Measurements from ENCODE around the gene SHANK3. TPM values are rescaled to one million over a fixed set of nuclear protein-coding genes. Genes with fewer than 3 reads are reported as not detected.

SHANK3 gene
- total and polyA plus RNA-seq, 2 experiments from 2014 or later = 0.52 to 4.9 TPM

DNA sequence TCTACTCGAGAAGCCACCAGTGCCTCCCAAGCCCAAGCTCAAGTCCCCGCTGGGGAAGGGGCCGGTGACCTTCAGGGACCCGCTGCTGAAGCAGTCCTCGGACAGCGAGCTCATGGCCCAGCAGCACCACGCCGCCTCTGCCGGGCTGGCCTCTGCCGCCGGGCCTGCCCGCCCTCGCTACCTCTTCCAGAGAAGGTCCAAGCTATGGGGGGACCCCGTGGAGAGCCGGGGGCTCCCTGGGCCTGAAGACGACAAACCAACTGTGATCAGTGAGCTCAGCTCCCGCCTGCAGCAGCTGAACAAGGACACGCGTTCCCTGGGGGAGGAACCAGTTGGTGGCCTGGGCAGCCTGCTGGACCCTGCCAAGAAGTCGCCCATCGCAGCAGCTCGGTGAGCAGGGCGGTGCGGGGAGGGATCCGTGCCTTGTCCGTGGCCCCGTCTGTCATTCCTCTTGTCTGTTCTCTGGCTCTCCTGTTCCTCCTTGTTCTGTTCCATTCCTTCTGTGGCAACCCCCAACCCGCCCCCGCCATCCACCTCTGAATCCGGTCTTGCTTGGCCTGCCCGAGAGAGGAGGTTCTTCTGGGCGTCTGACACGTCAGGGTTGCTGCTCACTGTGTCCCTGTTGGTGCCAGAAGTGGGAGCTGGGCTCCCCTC lies 49.6 kb downstream of the SHANK3 start:
- DNase-seq (ENCODE audit: low spot score) (no peak), ATAC-seq (no peak)
- TF ChIP-seq, protein P1, sequence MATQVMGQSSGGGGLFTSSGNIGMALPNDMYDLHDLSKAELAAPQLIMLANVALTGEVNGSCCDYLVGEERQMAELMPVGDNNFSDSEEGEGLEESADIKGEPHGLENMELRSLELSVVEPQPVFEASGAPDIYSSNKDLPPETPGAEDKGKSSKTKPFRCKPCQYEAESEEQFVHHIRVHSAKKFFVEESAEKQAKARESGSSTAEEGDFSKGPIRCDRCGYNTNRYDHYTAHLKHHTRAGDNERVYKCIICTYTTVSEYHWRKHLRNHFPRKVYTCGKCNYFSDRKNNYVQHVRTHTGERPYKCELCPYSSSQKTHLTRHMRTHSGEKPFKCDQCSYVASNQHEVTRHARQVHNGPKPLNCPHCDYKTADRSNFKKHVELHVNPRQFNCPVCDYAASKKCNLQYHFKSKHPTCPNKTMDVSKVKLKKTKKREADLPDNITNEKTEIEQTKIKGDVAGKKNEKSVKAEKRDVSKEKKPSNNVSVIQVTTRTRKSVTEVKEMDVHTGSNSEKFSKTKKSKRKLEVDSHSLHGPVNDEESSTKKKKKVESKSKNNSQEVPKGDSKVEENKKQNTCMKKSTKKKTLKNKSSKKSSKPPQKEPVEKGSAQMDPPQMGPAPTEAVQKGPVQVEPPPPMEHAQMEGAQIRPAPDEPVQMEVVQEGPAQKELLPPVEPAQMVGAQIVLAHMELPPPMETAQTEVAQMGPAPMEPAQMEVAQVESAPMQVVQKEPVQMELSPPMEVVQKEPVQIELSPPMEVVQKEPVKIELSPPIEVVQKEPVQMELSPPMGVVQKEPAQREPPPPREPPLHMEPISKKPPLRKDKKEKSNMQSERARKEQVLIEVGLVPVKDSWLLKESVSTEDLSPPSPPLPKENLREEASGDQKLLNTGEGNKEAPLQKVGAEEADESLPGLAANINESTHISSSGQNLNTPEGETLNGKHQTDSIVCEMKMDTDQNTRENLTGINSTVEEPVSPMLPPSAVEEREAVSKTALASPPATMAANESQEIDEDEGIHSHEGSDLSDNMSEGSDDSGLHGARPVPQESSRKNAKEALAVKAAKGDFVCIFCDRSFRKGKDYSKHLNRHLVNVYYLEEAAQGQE (IDR thresholded peaks at IDR 0.05; ENCODE audit: unreplicated experiment) = no peak
- TF ChIP-seq JUNB (IDR thresholded peaks at IDR 0.05; ENCODE audit: unreplicated experiment) (no peak), EZH2phosphoT487 (IDR thresholded peaks at IDR 0.05; ENCODE audit: unreplicated experiment) (no peak)
- 0 out of 2 replicates have a peak, but pooled peaks cover 4% of the 10 kb centered on the region for H3K4me1 ChIP-seq (ENCODE audit: insufficient read depth)
- no peaks in the 10 kb centered on the region for H3K36me3 ChIP-seq (ENCODE audit: insufficient read depth)
- no peaks in the 10 kb centered on the region for H3F3A ChIP-seq (replicated peaks; ENCODE audit: low read depth)
- H3K27me3 ChIP-seq (ENCODE audit: insufficient read depth) = peaks cover 62% of the 10 kb centered on the region
- no peak overlapping the region for H2AFZ ChIP-seq
- Mint-ChIP-seq H3K9me3 (peaks cover 3% of the 10 kb centered on the region), H3K27me3 (ENCODE audit: insufficient read depth, low read depth, poor library complexity) (peaks cover 55% of the 10 kb centered on the region), H3K4me1 (peaks cover 4% of the 10 kb centered on the region; the same call in 2 of the 3 replicates), H3K36me3 (ENCODE audit: low read depth) (no peaks in the 10 kb centered on the region; the same call in 2 of the 3 replicates), H3K27ac (no peak overlapping the region), H3K4me3 (no peak overlapping the region)
- no peak overlapping the region for H3K4me2 ChIP-seq
- no peak overlapping the region for H3K4me3 ChIP-seq
- no peaks in the 10 kb centered on the region; the same call in 1 of the 2 replicates for H4K20me1 ChIP-seq (replicated peaks; ENCODE audit: insufficient read depth)
- H3K27ac ChIP-seq (ENCODE audit: low read depth) = no peak overlapping the region
- no peaks in the 10 kb centered on the region for H3K9me2 ChIP-seq (ENCODE audit: insufficient read depth)
- H3K79me2 ChIP-seq (replicated peaks; ENCODE audit: insufficient read depth) = no peaks in the 10 kb centered on the region

Small RNA genes within 50 kb of the gene (small RNA-seq; reads per million reads assigned to genes)
- not detected for gene RF00019 (ENCODE audit: low replicate concordance)
- not detected for gene RNU6-409P (ENCODE audit: low replicate concordance)

Other genes starting within 250 kb of the SHANK3 start
- 83.2 and 85.4 TPM in 2 replicates for gene SBF1, start 197.8 kb upstream of the SHANK3 start, total RNA-seq (2014; rRNA removed; shearing (Covaris generic))
- 23.3 and 26.5 TPM in 2 replicates for gene SBF1, start 197.8 kb upstream of the SHANK3 start, polyA plus RNA-seq (2016; fragmentation: Nextera tagmentation; extraction: Ambion mirVana)
- gene ADM2, start 191.3 kb upstream of the SHANK3 start, total RNA-seq (2014; rRNA removed; shearing (Covaris generic)) = 7.1 and 12.8 TPM in 2 replicates
- gene ADM2, start 191.3 kb upstream of the SHANK3 start, polyA plus RNA-seq (2016; fragmentation: Nextera tagmentation; extraction: Ambion mirVana) = 3.3 and 3.5 TPM in 2 replicates
- gene MIOX, start 186.0 kb upstream of the SHANK3 start, total RNA-seq (2014; rRNA removed; shearing (Covaris generic)) = 0.16 TPM in 1 of 2 replicates, not detected in the other
- gene MIOX, start 186.0 kb upstream of the SHANK3 start, polyA plus RNA-seq (2016; fragmentation: Nextera tagmentation; extraction: Ambion mirVana) = not detected in 2 replicates
- 30.7 and 36.3 TPM in 2 replicates for gene LMF2, start 165.1 kb upstream of the SHANK3 start, total RNA-seq (2014; rRNA removed; shearing (Covaris generic))
- gene LMF2, start 165.1 kb upstream of the SHANK3 start, polyA plus RNA-seq (2016; fragmentation: Nextera tagmentation; extraction: Ambion mirVana) = 14.6 and 15.6 TPM in 2 replicates
- gene NCAPH2, start 164.6 kb upstream of the SHANK3 start, total RNA-seq (2014; rRNA removed; shearing (Covaris generic)) = 76.1 and 77.5 TPM in 2 replicates
- gene NCAPH2, start 164.6 kb upstream of the SHANK3 start, polyA plus RNA-seq (2016; fragmentation: Nextera tagmentation; extraction: Ambion mirVana) = 52.2 and 60.7 TPM in 2 replicates
- 1.6 and 4.9 TPM in 2 replicates for gene SCO2, start 147.2 kb upstream of the SHANK3 start, total RNA-seq (2014; rRNA removed; shearing (Covaris generic))
- gene SCO2, start 147.2 kb upstream of the SHANK3 start, polyA plus RNA-seq (2016; fragmentation: Nextera tagmentation; extraction: Ambion mirVana) = 1.1 and 2.6 TPM in 2 replicates
- gene TYMP, start 142.8 kb upstream of the SHANK3 start, total RNA-seq (2014; rRNA removed; shearing (Covaris generic)) = 0.28 and 1.2 TPM in 2 replicates
- gene TYMP, start 142.8 kb upstream of the SHANK3 start, polyA plus RNA-seq (2016; fragmentation: Nextera tagmentation; extraction: Ambion mirVana) = 1.8 and 1.9 TPM in 2 replicates
- 0.58 TPM in 1 of 2 replicates, not detected in the other for gene KLHDC7B, start 126.9 kb upstream of the SHANK3 start, total RNA-seq (2014; rRNA removed; shearing (Covaris generic))
- not detected in 2 replicates for gene KLHDC7B, start 126.9 kb upstream of the SHANK3 start, polyA plus RNA-seq (2016; fragmentation: Nextera tagmentation; extraction: Ambion mirVana)
- not detected in 2 replicates for gene SYCE3, start 109.9 kb upstream of the SHANK3 start, total RNA-seq (2014; rRNA removed; shearing (Covaris generic))
- gene SYCE3, start 109.9 kb upstream of the SHANK3 start, polyA plus RNA-seq (2016; fragmentation: Nextera tagmentation; extraction: Ambion mirVana) = not detected in 2 replicates
- gene CPT1B, start 94.4 kb upstream of the SHANK3 start, total RNA-seq (2014; rRNA removed; shearing (Covaris generic)) = 5.5 and 14.4 TPM in 2 replicates
- gene CPT1B, start 94.4 kb upstream of the SHANK3 start, polyA plus RNA-seq (2016; fragmentation: Nextera tagmentation; extraction: Ambion mirVana) = 5.6 and 6.4 TPM in 2 replicates
- 51.2 and 67.0 TPM in 2 replicates for gene CHKB, start 90.0 kb upstream of the SHANK3 start, total RNA-seq (2014; rRNA removed; shearing (Covaris generic))
- 61.6 and 63.7 TPM in 2 replicates for gene CHKB, start 90.0 kb upstream of the SHANK3 start, polyA plus RNA-seq (2016; fragmentation: Nextera tagmentation; extraction: Ambion mirVana)
- 2.8 and 3.5 TPM in 2 replicates for gene MAPK8IP2, start 72.0 kb upstream of the SHANK3 start, total RNA-seq (2014; rRNA removed; shearing (Covaris generic))
- gene MAPK8IP2, start 72.0 kb upstream of the SHANK3 start, polyA plus RNA-seq (2016; fragmentation: Nextera tagmentation; extraction: Ambion mirVana) = 0.15 and 0.16 TPM in 2 replicates
- 8.2 and 8.6 TPM in 2 replicates for gene ARSA, start 44.7 kb upstream of the SHANK3 start, total RNA-seq (2014; rRNA removed; shearing (Covaris generic))
- gene ARSA, start 44.7 kb upstream of the SHANK3 start, polyA plus RNA-seq (2016; fragmentation: Nextera tagmentation; extraction: Ambion mirVana) = 7.1 and 8.1 TPM in 2 replicates
- 2.2 TPM in 1 of 2 replicates, not detected in the other for gene ACR, start 65.4 kb downstream of the SHANK3 start, total RNA-seq (2014; rRNA removed; shearing (Covaris generic))
- not detected in 2 replicates for gene ACR, start 65.4 kb downstream of the SHANK3 start, polyA plus RNA-seq (2016; fragmentation: Nextera tagmentation; extraction: Ambion mirVana)
- 11.5 and 11.8 TPM in 2 replicates for gene RABL2B, start 110.8 kb downstream of the SHANK3 start, total RNA-seq (2014; rRNA removed; shearing (Covaris generic))
- gene RABL2B, start 110.8 kb downstream of the SHANK3 start, polyA plus RNA-seq (2016; fragmentation: Nextera tagmentation; extraction: Ambion mirVana) = 9.7 and 10.8 TPM in 2 replicates